SK-N-SH (cell line): Measurements from ENCODE around the gene NOTCH2.

Experiments
- CTCF ChIP-seq: fragments of 200-600 bp; sonication (generic); IDR thresholded peaks from 2 replicates; pipeline ENCODE4 v1.6.1; 2017; ENCODE audit warnings: antibody characterized with exemption, mild to moderate bottlenecking, moderate library complexity
- EP300 ChIP-seq, 2 experiments: IDR thresholded peaks; 2 replicates each; pipeline versions ENCODE4 v1.4.0 to v1.6.1; 2012; ENCODE audit warnings: borderline replicate concordance in 1 of 2, low read depth in 1 of 2, low read length in 1 of 2
- SMC3 ChIP-seq: IDR thresholded peaks from 2 replicates; pipeline ENCODE4 v1.6.1; 2012; ENCODE audit warnings: low read depth, low read length, improper control_type of control experiment
- TAF1 ChIP-seq: IDR thresholded peaks from 2 replicates; pipeline ENCODE4 v1.6.1; 2012; ENCODE audit warnings: low read depth, mild to moderate bottlenecking, low read length, moderate library complexity, borderline replicate concordance
- TCF12 ChIP-seq: IDR thresholded peaks from 2 replicates; pipeline ENCODE4 v1.4.0; 2012
- USF2 ChIP-seq: fragments of 150-350 bp; IDR thresholded peaks from 2 replicates; pipeline ENCODE4 v1.6.1; 2017; ENCODE audit warnings: antibody characterized with exemption, low read length, low read depth, borderline replicate concordance
- TF ChIP-seq, protein P1 (sequence below): fragments of 150-350 bp; IDR thresholded peaks from 2 replicates; pipeline ENCODE4 v1.6.1; 2016; ENCODE audit warnings: mild to moderate bottlenecking, low read depth, low read length

DNA sequence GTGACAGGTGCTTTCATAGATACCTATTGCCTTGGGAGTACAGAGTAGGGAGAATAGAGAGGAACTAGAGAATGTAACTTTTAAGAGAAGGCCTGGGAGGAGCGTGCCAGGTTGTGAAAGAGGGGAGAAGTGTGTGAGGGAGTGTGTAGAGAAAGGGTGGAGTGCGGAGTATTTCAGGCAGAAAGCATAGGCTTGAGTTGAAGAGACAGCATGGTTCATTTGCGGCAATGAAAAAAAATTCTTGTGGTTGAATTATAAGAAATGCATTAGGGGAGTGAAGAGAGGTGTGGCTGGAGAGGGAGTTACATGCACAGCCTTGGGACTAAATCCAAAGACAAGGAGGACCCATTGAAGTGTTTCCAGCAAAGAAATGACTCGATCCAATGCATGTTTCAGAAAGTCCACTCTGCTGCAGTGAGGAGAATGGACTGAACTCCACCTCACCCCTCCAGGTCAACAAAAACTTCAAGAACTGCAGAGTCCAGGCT is 91.4 kb downstream of the NOTCH2 start:
- TF ChIP-seq USF2: no peak
- TF ChIP-seq SMC3: no peak
- TF ChIP-seq CTCF: no peak
- TF ChIP-seq, protein P1, sequence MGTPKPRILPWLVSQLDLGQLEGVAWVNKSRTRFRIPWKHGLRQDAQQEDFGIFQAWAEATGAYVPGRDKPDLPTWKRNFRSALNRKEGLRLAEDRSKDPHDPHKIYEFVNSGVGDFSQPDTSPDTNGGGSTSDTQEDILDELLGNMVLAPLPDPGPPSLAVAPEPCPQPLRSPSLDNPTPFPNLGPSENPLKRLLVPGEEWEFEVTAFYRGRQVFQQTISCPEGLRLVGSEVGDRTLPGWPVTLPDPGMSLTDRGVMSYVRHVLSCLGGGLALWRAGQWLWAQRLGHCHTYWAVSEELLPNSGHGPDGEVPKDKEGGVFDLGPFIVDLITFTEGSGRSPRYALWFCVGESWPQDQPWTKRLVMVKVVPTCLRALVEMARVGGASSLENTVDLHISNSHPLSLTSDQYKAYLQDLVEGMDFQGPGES: no peak
- TF ChIP-seq EP300 (IDR thresholded peaks at IDR 0.05; ENCODE audit: borderline replicate concordance in 1 of 2, low read depth in 1 of 2, low read length in 1 of 2): no peak
- no peak for TF ChIP-seq TCF12
- TF ChIP-seq TAF1: no peak
